Lower leg skin (tissue), 4 donors: ENCODE data around the gene FARP1. TPM values are rescaled to one million over a fixed set of nuclear protein-coding genes. Genes with fewer than 3 reads are reported as not detected.

Source experiments
- DNase-seq, 2 donors: peaks; one replicate each; pipeline ENCODE4 v3.0.0-alpha.2; 2019; ENCODE audit warnings: low spot score in 2 of 2
- H3K4me3 ChIP-seq: fragments of 200-600 bp; sonication (generic); 2 replicates; pipeline ENCODE4 v1.5.1; 2017; ENCODE audit warnings: mild to moderate bottlenecking, low read depth; ENCODE audit not compliant: poor library complexity, severe bottlenecking
- POLR2A ChIP-seq, 2 donors: fragments of 450-650 bp; IDR thresholded peaks; one replicate each; pipeline ENCODE4 v1.6.1; 2016 to 2017; ENCODE audit warnings: antibody characterized with exemption in 2 of 2, mild to moderate bottlenecking in 1 of 2, moderate library complexity in 1 of 2
- WGBS, 2 donors: methylation state at CpG; one replicate each; pipeline ENCODE4 v1.1.5; 2018; 5-methylcytosine and 5-hydroxymethylcytosine counted together
- intact Hi-C: fragments of 100-400 bp; cut with DNase I; formaldehyde crosslinking; loops from one replicate; pipeline ENCODE4 v1.15.0; 2023; ENCODE audit warnings: low total_unique reads
- total RNA-seq, 4 donors: library from RNA; depleted of rRNA; stranded (reverse); fragments of >200 nt; gene quantifications; one replicate each; pipeline ENCODE4 v1.1.0, GENCODE V29; 2016
- TF ChIP-seq, protein P1 (sequence below), 3 donors: fragments of 450-650 bp; IDR thresholded peaks; one replicate each; pipeline ENCODE4 v1.5.1; 2016; ENCODE audit warnings: antibody characterized with exemption in 3 of 3, mild to moderate bottlenecking in 3 of 3, moderate library complexity in 2 of 3

FARP1 gene
- total RNA-seq, 4 donors from 2014 or later, result 4.9 to 26.2 (median 13.3) TPM

DNA sequence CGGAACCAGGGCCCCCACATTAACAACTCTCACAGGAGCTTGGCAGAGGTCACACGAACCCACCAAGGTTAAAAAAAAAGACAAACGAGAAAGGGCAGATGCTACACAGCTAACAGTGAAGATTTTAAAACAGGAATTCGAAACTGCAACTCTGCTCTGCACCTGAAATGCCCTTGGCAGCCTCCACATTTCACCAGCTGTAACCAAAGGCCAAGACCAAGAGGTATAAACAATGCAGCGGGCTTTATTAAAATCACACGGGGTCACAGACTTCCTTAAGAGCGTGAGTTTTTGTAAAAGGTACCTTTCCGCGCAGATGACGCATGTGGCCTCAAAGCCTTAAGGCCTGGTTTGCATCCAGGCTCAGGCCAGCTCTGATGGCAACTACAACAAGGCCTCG lies 345.8 kb downstream of the FARP1 start:
- no peak overlapping the region for H3K4me3 ChIP-seq
- DNase-seq, result no peak
- TF ChIP-seq POLR2A (IDR thresholded peaks at IDR 0.05), result no peak
- TF ChIP-seq, protein P1, sequence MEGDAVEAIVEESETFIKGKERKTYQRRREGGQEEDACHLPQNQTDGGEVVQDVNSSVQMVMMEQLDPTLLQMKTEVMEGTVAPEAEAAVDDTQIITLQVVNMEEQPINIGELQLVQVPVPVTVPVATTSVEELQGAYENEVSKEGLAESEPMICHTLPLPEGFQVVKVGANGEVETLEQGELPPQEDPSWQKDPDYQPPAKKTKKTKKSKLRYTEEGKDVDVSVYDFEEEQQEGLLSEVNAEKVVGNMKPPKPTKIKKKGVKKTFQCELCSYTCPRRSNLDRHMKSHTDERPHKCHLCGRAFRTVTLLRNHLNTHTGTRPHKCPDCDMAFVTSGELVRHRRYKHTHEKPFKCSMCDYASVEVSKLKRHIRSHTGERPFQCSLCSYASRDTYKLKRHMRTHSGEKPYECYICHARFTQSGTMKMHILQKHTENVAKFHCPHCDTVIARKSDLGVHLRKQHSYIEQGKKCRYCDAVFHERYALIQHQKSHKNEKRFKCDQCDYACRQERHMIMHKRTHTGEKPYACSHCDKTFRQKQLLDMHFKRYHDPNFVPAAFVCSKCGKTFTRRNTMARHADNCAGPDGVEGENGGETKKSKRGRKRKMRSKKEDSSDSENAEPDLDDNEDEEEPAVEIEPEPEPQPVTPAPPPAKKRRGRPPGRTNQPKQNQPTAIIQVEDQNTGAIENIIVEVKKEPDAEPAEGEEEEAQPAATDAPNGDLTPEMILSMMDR (IDR thresholded peaks at IDR 0.05), result no peak
- intact Hi-C loops, result loop anchor here (10.0 kb wide), 1 partner anchor 76 kb away; no protein-coding TSS in a partner anchor
- WGBS, 2 donors, result 85 to 89% methylated on average over 11 of the region's 11 CpGs

DNA sequence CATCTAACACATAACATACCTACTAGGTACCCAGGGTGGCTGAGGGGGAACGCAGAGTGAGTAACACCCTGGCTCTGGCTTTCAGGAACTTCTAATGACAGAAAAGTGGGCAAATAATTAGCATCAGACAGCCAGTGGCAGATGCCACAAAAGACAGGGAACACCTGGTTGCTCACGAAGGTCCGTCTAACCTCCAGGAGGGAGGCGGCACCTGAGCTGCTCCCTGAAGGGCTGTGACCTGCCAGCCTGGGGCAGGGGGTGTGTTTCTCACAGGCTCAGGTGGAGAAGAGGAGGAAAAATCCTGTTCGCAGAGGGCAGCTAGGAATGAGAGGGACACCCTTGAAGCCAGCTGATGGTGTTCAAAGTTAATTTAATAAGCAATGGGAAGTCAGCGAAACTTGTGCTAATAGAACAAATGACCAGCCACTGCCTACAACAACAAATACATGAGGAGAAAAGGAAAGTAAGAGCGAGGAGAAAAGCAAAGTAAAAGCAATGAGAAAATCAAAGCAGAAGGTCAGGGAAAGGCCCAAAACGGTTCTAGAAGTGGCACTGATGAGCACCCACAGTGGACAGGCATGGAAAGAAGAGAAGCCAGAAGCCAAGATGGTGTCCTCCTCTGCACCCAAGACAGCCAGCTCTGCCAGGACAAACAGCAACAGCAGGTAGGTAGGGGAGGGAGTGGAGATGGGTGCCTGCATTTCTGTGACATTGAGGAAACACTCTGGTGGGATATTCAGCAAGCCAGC lies 346.7 kb downstream of the FARP1 start:
- no peak for TF ChIP-seq POLR2A (IDR thresholded peaks at IDR 0.05)
- TF ChIP-seq, protein P1 (IDR thresholded peaks at IDR 0.05), result no peak
- 78 to 79% methylated on average over 8 of the region's 8 CpGs for WGBS, 2 donors
- intact Hi-C loops, result loop anchor here (10.0 kb wide), 1 partner anchor 75 kb away; no protein-coding TSS in a partner anchor

DNA sequence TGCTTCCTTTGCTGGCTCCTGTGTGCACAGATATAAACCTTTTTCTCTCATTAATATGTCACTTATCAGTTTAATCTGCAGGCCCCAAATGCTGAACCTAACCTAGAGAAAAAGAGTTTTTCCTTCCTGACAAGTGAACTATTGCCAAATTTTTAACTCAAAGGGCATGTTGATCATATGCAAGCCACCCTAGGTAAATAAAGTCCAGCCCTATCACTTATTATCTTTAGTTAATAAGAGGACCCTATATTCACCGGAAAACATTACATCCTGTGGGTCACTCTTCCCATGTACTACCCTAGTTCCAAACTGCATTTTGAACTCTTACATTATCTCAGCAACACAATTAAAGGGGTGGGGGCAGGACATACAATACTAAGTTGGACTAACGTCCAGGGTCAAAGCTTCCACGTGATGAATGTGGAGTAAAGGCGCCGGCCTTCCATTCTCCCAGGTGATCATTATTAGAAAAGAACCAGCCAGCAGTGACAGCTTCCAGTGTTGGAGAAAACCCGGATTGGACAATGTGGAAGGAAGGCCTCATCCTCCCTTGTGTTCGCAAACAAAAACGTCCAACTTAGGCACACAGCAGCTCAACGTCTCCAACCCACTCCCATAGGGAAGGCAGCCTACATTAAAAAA lies 347.4 kb downstream of the FARP1 start:
- no peak for DNase-seq
- WGBS, 2 donors, result 77 to 79% methylated on average over 9 of the region's 9 CpGs
- no peak overlapping the region for H3K4me3 ChIP-seq
- TF ChIP-seq, protein P1 (IDR thresholded peaks at IDR 0.05), result no peak
- no peak for TF ChIP-seq POLR2A (IDR thresholded peaks at IDR 0.05)
- intact Hi-C loops, result no loop called here

More for the DNA sequence above, 346.7 kb downstream of the FARP1 start:
- H3K4me3 ChIP-seq, result no peak overlapping the region
- no peak for DNase-seq

DNA sequence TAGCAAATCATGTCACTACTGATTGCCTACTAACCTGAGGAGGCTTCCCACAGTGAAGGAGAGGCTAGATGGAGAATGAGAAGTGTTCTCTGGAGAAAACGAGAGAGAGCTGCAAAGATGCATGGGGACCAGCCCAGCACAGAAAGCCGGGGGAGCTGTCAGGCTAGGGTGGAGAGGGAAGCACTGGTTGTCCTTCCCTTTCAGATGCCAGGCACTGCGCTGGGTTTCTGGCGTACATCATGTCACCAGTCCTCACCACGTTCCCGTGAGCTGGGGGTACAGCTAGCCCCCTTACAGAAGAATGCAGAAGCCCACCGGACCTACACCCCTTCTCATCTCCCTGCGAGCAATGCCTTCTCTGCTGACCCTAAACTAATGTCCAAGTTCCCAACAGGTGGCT lies 348.0 kb downstream of the FARP1 start:
- no peak for DNase-seq
- no peak overlapping the region for H3K4me3 ChIP-seq
- 88 to 89% methylated on average over 8 of the region's 8 CpGs for WGBS, 2 donors
- TF ChIP-seq POLR2A (IDR thresholded peaks at IDR 0.05), result no peak
- TF ChIP-seq, protein P1 (IDR thresholded peaks at IDR 0.05), result no peak
- intact Hi-C loops, result no loop called here

- H3K4me3 ChIP-seq, result no peak overlapping the region
- TF ChIP-seq, protein P1 (IDR thresholded peaks at IDR 0.05), result no peak
- TF ChIP-seq POLR2A (IDR thresholded peaks at IDR 0.05), result no peak
- DNase-seq, result no peak
- intact Hi-C loops, result no loop called here
- 86% methylated on average over 6 of the region's 6 CpGs for WGBS, 2 donors
Observed at GRCh38 chr13:98492335-98493041, 349.6 kb downstream of the FARP1 start.
